K562 (cell line): Measurements from ENCODE around the gene HRH3. TPM values are rescaled to one million over a fixed set of nuclear protein-coding genes. Genes with fewer than 3 reads are reported as not detected.

Source experiments
- CHCHD3 ChIP-seq: fragments of 250-450 bp; sonication (Bioruptor Pico); IDR thresholded peaks from 2 replicates; pipeline ENCODE4 v2.1.2; 2022; ENCODE audit warnings: mild to moderate bottlenecking
- EHMT2 ChIP-seq: fragments of 450-650 bp; IDR thresholded peaks from 2 replicates; pipeline ENCODE4 v1.6.1; 2018; ENCODE audit warnings: antibody characterized with exemption
- HCFC1 ChIP-seq: IDR thresholded peaks from 2 replicates; pipeline ENCODE4 v1.6.1; 2012; ENCODE audit warnings: low read depth, low read length, improper control_type of control experiment
- HSF4 ChIP-seq: fragments of 250-450 bp; sonication (Bioruptor Pico); IDR thresholded peaks from 2 replicates; pipeline ENCODE4 v2.1.2; 2022; ENCODE audit warnings: mild to moderate bottlenecking, moderate library complexity, borderline replicate concordance
- KDM1A ChIP-seq, 2 experiments: fragments of 450-650 bp; IDR thresholded peaks; 2 replicates each; pipeline ENCODE4 v1.6.1; 2016; ENCODE audit warnings: mild to moderate bottlenecking in 2 of 2
- MAX ChIP-seq: sonication (generic); formaldehyde crosslinking; IDR thresholded peaks from 2 replicates; pipeline ENCODE4 v1.9.0; 2022; ENCODE audit warnings: mild to moderate bottlenecking, missing genetic modification reagents
- MXD1 ChIP-seq: fragments of 250-450 bp; sonication (Bioruptor Pico); IDR thresholded peaks from 2 replicates; pipeline ENCODE4 v1.8.0; 2021; ENCODE audit warnings: borderline replicate concordance, mild to moderate bottlenecking, moderate library complexity; ENCODE audit not compliant: poor library complexity, severe bottlenecking
- NR2C1 ChIP-seq, 2 experiments: fragments of 450-650 bp; IDR thresholded peaks; 2 replicates each; pipeline ENCODE4 v1.6.1; 2017; ENCODE audit warnings: mild to moderate bottlenecking in 2 of 2, antibody characterized with exemption in 1 of 2, inconsistent platforms in 1 of 2, missing compliant biosample characterization in 1 of 2, missing genetic modification characterization in 1 of 2
- SMARCA5 ChIP-seq: fragments of 450-650 bp; IDR thresholded peaks from 2 replicates; pipeline ENCODE4 v1.6.1; 2016
- STAT5A ChIP-seq: IDR thresholded peaks from 2 replicates; pipeline ENCODE4 v1.6.1; 2012; ENCODE audit warnings: low read length, inconsistent platforms, borderline replicate concordance
- TBL1XR1 ChIP-seq, 2 experiments: IDR thresholded peaks; 2 replicates each; pipeline ENCODE4 v1.6.1; 2012; ENCODE audit warnings: improper control_type of control experiment in 2 of 2, low read length in 2 of 2, mild to moderate bottlenecking in 1 of 2
- U2AF1 ChIP-seq: fragments of 200-400 bp; formaldehyde crosslinking; optimal IDR thresholded peaks from 2 replicates; pipeline ENCODE3; 2017; ENCODE audit warnings: mild to moderate bottlenecking, low read depth, low read length, moderate library complexity
- ZBTB34 ChIP-seq: fragments of 250-450 bp; sonication (Bioruptor Pico); IDR thresholded peaks from 2 replicates; pipeline ENCODE4 v1.8.0; 2021; ENCODE audit warnings: mild to moderate bottlenecking, moderate library complexity
- ZNF232 ChIP-seq: sonication (generic); formaldehyde crosslinking; IDR thresholded peaks from 2 replicates; pipeline ENCODE4 v1.8.0; 2022; ENCODE audit warnings: mild to moderate bottlenecking, missing genetic modification reagents
- ZNF644 ChIP-seq: fragments of 200-800 bp; sonication (Bioruptor generic); IDR thresholded peaks from 2 replicates; pipeline ENCODE4 v1.6.1; 2016; ENCODE audit warnings: low read depth, missing genetic modification characterization, missing compliant biosample characterization
- polyA plus RNA-seq, 8 experiments: library from polyadenylated mRNA; depleted of rRNA in 4 of 8; stranded (reverse) in 5 of 8; unstranded in 3 of 8; fragments of >200 nt; fragmentation: Nextera tagmentation in 2 of 8; fragmentation: Illumina TruSeq in 1 of 8; extraction: Ambion mirVana in 2 of 8; extraction: Trizol in 1 of 8; gene quantifications; 2 replicates each; pipeline versions ENCODE4 v1.2.1 to v1.2.3, GENCODE V29; 2011 to 2014; ENCODE audit warnings: inconsistent platforms in 1 of 8, missing spikeins in 1 of 8
- total RNA-seq, 7 experiments: library from RNA; depleted of rRNA in 6 of 7; stranded (reverse); fragments of >200 nt in 6 of 7; fragmentation: Illumina TruSeq in 2 of 7; extraction: Trizol in 2 of 7; gene quantifications; 2 replicates each; pipeline versions ENCODE4 v1.2.1 to v1.2.3, GENCODE V29; 2011 to 2021; ENCODE audit warnings: low replicate concordance in 1 of 7
- TF ChIP-seq, protein P1 (sequence below): sonication (generic); formaldehyde crosslinking; IDR thresholded peaks from 2 replicates; pipeline ENCODE4 v1.8.0; 2022; ENCODE audit warnings: mild to moderate bottlenecking, missing genetic modification reagents
- TF ChIP-seq, protein P2 (sequence below): fragments of 250-450 bp; sonication (Bioruptor Pico); IDR thresholded peaks from 2 replicates; pipeline ENCODE4 v1.4.0; 2020; ENCODE audit warnings: mild to moderate bottlenecking, moderate library complexity
- TF ChIP-seq, protein P3 (sequence below): IDR thresholded peaks from 3 replicates; pipeline ENCODE4 v1.6.1; 2011; ENCODE audit warnings: borderline replicate concordance, mild to moderate bottlenecking; ENCODE audit not compliant: insufficient read length, insufficient read depth
- TF ChIP-seq, protein P4 (sequence below), 2 experiments: fragments of 450-650 bp; IDR thresholded peaks; 2 replicates each; pipeline ENCODE4 v1.6.1; 2016

Gene HRH3
- total and polyA plus RNA-seq, 9 of the 15 experiments (the other 6 are each of a cell fraction or from before 2014, with no cell fraction given), result not detected

- TF ChIP-seq ZNF644 (tag), result no peak
- TF ChIP-seq, protein P1, sequence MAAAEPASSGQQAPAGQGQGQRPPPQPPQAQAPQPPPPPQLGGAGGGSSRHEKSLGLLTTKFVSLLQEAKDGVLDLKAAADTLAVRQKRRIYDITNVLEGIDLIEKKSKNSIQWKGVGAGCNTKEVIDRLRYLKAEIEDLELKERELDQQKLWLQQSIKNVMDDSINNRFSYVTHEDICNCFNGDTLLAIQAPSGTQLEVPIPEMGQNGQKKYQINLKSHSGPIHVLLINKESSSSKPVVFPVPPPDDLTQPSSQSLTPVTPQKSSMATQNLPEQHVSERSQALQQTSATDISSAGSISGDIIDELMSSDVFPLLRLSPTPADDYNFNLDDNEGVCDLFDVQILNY (CRISPR knock-in tag), result peak; percentile 71; the same call in 1 of the 2 replicates
- no peak for TF ChIP-seq ZBTB34 (CRISPR knock-in tag)
- TF ChIP-seq, protein P2, sequence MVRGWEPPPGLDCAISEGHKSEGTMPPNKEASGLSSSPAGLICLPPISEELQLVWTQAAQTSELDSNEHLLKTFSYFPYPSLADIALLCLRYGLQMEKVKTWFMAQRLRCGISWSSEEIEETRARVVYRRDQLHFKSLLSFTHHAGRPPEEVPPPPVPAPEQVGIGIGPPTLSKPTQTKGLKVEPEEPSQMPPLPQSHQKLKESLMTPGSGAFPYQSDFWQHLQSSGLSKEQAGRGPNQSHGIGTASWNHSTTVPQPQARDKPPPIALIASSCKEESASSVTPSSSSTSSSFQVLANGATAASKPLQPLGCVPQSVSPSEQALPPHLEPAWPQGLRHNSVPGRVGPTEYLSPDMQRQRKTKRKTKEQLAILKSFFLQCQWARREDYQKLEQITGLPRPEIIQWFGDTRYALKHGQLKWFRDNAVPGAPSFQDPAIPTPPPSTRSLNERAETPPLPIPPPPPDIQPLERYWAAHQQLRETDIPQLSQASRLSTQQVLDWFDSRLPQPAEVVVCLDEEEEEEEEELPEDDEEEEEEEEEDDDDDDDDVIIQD (CRISPR knock-in tag), result no peak
- TF ChIP-seq TBL1XR1 (IDR thresholded peaks at IDR 0.05; ENCODE audit: low read length in 2 of 2), result peak in 1 of 2 experiments; percentile 78; a peak in 2 of 4 replicates
- TF ChIP-seq, protein P3, sequence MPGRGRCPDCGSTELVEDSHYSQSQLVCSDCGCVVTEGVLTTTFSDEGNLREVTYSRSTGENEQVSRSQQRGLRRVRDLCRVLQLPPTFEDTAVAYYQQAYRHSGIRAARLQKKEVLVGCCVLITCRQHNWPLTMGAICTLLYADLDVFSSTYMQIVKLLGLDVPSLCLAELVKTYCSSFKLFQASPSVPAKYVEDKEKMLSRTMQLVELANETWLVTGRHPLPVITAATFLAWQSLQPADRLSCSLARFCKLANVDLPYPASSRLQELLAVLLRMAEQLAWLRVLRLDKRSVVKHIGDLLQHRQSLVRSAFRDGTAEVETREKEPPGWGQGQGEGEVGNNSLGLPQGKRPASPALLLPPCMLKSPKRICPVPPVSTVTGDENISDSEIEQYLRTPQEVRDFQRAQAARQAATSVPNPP, result no peak
- TF ChIP-seq SMARCA5, result no peak
- no peak for TF ChIP-seq CHCHD3 (CRISPR knock-in tag)
- TF ChIP-seq MAX (CRISPR knock-in tag), result peak; percentile 85
- no peak for TF ChIP-seq EHMT2
- TF ChIP-seq KDM1A (IDR thresholded peaks at IDR 0.05), result no peak
- TF ChIP-seq MXD1 (CRISPR knock-in tag), result no peak
- TF ChIP-seq U2AF1, result peak; percentile 87
- TF ChIP-seq, protein P4, sequence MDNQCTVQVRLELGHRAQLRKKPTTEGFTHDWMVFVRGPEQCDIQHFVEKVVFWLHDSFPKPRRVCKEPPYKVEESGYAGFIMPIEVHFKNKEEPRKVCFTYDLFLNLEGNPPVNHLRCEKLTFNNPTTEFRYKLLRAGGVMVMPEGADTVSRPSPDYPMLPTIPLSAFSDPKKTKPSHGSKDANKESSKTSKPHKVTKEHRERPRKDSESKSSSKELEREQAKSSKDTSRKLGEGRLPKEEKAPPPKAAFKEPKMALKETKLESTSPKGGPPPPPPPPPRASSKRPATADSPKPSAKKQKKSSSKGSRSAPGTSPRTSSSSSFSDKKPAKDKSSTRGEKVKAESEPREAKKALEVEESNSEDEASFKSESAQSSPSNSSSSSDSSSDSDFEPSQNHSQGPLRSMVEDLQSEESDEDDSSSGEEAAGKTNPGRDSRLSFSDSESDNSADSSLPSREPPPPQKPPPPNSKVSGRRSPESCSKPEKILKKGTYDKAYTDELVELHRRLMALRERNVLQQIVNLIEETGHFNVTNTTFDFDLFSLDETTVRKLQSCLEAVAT (IDR thresholded peaks at IDR 0.05), result no peak; a peak in 1 of 4 replicates
- no peak for TF ChIP-seq HSF4
- no peak for TF ChIP-seq STAT5A
- TF ChIP-seq ZNF232 (CRISPR knock-in tag), result 0 out of 2 replicates have a peak, but pooled peaks have one; percentile 41
- peak; percentile 95 for TF ChIP-seq NR2C1 (IDR thresholded peaks at IDR 0.05)
- TF ChIP-seq NR2C1 (tag; IDR thresholded peaks at IDR 0.05), result peak; percentile 97
- TF ChIP-seq HCFC1, result peak; percentile 85
These were observed 37.3 kb downstream of the HRH3 start, which contains the start of gene MTG2 (continued) for GRCh38 chr20:62182469-62183425.
